GM19328 (cell line): ENCODE data around the gene EFHD1.
"Not testable (repeated sequence)": the region's sequence is repeated elsewhere in the genome, so short reads cannot be mapped to it uniquely, and the experiment has no call there.

Experiments
- ATAC-seq: cut with Tn5 transposase; IDR thresholded peaks from one replicate; pipeline ENCODE4 v1.9.1; 2021; ENCODE audit warnings: mild to moderate bottlenecking, moderate library complexity; ENCODE audit not compliant: unreplicated experiment

EFHD1 gene

DNA sequence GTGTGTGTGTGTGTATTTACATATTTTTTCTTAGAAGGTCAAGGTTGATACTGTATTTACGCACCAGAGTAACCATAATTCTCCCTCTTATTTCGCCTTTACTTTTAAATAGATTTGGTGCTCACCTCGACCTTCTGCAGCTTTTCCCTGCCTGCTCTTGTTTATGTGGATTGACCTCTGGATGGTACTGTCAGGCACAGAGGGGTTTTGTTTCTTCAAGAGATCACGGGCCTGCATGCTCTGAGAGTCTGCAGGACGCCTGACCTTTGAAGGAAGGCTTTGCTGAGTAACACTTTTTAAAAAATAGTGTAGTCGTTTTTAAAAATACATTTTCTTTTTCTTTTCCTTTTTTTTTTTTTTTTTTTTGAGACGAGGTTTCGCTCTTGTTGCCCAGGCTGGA, 18.1 kb upstream of the EFHD1 start:
- no peak for ATAC-seq

- ATAC-seq = no peak
Measured at GRCh38 chr2:232621186-232621585, 12.2 kb upstream of the EFHD1 start.

DNA sequence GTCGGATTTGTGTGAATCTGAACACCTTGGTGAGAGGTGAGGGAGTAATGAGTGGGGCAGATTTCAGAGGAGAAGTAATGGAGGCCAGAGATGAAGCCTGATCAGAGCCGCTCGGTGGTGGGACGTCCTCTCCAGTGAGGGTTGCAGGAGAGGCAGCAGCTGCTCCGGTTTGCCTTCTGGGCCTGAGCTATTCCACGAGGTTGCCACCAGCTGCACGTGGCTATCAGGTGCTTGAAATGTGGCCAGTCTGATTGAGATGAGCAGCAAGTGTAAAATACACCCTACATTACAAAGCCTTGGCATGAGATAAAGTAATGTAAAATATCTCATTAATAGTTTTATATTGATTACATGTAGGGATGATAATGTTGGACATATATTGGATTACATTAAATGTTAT, 10.8 kb upstream of the EFHD1 start:
- no peak for ATAC-seq

GRCh38 chr2:232623768-232624765, 9.3 kb upstream of the EFHD1 start:
- no peak for ATAC-seq

- no peak for ATAC-seq
Measured at GRCh38 chr2:232626584-232626983, 6.8 kb upstream of the EFHD1 start.

DNA sequence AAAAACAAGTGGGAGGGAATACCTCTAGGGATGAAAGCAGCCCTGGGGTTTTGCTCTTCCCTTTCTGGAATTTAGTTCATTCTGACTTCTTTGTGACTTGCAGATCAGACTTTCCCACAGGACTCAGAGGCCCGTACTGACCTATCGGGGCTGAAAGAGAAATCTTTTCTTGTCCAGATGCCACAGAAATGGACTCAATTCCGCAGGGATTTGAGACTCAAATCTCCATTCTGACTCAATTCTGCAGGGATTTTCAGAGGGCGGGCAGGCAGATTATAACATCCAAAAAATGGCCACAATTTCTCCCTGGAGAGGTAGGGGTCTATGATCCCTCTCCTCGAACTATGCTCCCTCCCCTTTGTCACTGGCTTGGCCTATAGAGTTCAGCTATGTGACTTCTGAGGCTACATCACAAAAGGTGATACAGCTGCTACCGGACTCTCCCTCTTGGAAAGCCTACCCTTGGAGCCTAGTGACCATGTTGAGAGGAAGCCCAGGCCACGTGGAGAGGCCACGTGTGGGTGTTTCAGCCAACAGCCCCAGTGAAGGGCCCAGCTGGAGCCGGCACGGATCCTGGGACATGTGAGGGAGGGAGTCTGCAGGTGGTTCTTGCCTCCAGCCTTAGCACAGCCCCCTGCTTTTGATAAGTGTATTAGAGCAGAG, 4.8 kb upstream of the EFHD1 start:
- ATAC-seq = no peak

DNA sequence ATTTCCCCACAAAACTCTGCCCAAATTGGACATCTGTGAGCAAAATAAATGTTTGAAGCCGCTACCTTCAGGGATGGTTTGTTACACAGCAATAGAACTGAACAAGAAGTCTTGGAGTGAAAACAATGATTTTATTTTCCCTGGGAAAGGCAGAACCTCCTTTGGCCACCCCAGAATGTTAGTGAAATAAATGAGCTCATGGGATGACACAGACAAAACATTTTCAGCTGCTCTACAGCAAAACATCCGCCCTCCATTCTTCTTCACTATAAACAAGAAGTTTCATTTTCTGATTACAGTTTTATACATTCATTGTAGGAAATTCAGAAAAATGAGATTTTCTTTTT, 4.3 kb upstream of the EFHD1 start:
- ATAC-seq = no peak

DNA sequence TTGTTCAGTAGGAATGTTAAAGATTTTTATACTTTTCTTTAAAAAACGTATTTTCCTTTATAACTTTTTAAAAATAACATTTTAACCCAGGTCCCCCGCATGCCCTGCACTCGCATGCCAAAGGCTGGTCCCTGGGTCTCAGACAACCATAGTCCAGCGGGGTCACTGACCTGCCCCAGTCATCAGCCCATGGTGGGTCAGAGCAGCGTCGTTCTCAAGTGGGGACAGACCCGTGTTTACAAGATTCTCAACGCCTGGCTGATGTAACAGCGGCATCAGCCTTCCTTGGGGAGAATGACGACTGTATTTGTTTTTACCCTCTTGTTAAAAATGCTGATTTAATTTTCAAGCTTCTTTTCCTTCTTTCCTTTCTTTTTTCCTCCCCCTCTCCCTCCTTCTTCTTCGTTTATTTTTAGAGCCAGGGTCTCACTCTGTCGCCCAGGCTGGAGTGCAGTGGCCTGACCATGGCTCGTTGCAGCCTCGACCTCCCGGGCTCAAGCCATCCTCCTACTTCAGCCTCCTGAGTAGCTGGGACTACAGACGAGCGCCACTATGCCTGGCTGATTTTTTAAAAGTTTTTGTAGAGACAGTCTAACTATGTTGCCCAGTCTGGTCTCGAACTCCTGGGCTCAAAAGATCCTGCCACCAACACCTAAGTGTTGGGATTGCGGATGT, 1.0 kb upstream of the EFHD1 start:
- no peak for ATAC-seq

- no peak for ATAC-seq
Measured at GRCh38 chr2:232632904-232633412, 446 bp upstream of the EFHD1 start.

GRCh38 chr2:232634206-232635150, 1.1 kb downstream of the EFHD1 start:
- no peak for ATAC-seq

- not testable (repeated sequence) for ATAC-seq
Measured at GRCh38 chr2:232635376-232635775, 2.0 kb downstream of the EFHD1 start.

- ATAC-seq = no peak
Measured at GRCh38 chr2:232635820-232636219, 2.4 kb downstream of the EFHD1 start.

DNA sequence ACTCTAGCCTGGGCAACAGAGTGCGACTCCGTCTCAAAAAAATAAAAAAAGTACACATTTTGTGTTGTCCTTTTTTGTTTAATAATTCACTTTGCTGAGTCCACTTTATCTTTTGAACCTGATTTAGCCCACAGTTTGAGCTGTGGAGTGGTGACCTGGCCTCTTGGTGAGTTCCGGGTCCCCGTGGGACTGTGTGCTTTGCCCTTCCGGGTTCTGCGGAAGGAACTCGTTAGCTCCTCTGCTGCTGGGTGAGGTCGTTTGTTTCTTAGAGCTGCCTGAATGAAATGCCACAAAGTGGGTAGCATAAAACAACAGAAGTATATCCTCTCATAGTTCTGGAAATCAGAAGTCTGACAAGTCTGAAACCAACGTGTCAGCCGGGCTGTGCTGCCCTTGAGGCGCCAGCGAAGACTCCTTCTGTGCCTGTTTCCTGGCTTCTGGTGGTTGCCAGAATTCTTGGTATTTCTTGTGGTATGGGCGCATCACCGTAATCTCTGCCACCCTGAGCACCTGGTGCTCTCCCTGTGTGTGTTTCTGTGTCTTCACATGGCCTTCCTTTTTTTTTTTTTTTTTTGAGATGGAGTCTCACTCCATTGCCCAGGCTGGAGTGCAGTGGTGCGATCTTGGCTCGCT, 3.5 kb downstream of the EFHD1 start:
- ATAC-seq = no peak

DNA sequence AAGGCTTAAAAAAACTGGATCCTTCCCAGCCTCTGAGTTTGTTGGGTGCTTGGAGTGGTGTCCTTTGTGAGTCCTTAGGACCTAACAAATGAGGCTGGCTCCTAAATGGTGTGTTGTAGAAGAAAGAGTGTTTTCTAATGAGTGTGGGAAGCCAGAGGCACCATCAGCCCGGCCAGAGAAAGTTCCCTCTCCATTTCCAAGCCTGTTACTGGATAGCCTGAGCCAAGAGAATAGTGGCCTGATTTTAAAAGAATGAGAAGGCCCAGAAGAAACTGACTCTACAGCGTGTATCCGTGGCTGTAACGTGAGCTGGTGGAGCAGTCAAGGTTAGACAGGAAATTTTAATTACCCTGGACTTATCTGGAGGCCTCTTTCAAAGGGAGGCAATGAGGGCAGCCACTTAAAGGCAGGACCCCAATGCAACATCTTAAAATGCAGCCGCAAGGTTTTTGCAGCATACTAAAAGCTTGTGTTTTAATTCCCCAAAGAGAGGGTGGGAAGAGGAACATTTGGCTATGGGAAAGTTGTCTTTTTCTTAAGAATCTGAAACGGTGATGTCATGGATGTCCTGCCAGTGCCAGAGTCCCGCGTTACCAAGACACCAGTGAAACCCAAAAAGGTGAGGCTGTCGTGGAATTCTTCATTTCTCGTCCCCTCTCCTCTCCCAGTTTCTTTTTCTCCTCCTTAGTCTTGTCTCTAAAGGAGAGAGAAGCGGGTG, 4.6 kb downstream of the EFHD1 start:
- no peak for ATAC-seq

DNA sequence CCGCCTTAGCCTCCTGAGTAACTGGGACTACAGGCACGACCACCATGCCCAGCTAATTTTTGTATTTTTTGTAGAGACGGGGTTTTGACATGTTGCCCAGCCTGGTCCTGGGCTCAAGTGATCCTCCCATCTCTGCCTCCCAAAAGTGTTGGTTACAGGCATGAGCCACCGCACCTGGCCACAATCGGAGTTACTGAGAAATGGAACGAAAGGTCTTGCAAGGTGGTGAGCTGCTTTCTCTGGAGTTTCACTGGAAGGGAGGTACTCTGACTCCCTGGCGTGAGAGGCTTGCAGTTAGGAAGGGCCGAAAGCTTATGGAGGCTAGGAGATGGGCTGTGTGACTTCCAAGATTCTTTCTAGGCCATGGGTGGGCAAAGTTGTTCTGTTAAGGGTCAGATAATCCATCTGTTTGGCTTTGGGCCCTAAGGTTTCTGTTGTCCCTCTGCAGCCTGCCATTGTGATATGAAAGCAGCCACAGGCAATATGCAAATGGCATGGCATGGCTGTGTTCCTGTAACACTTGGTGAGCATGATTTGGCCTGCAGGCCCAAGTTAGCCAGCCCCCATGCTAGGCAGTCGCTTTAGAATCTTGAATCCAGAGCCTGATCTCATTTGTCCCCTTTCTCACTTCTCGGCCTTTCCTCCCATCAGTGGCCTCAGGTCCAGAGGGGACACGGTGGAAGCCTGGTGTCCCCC, 7.9 kb downstream of the EFHD1 start:
- ATAC-seq = no peak

- no peak for ATAC-seq
Measured at GRCh38 chr2:232643147-232643425, 9.7 kb downstream of the EFHD1 start.

GRCh38 chr2:232643813-232644347, 10.5 kb downstream of the EFHD1 start:
- ATAC-seq = no peak

DNA sequence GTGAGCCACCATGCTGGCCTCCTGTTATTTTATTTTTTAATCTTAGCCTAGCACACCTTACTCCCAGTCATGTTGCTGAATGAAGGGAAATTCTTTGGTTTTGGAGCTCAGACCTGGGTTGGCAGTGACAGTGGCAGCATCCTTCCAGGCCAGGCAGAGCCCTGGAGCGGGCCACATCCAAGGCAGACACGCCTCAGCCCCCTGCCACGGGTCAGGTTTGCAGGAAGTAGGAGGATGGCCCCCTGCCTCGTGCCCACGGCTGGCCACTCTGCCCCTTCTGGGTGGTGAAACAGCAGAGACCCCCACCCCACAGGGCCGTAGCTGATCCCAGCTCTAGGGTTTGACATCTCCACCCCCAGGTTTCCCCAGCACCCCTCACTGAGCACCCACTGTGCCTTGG, 11.7 kb downstream of the EFHD1 start:
- no peak for ATAC-seq

GRCh38 chr2:232646726-232647125, 13.3 kb downstream of the EFHD1 start:
- no peak for ATAC-seq
